BJ (cell line): ENCODE data around the gene CABP7. TPM values are rescaled to one million over a fixed set of nuclear protein-coding genes. Genes with fewer than 3 reads are reported as not detected.

Source experiments
- CTCF ChIA-PET: fragments of 350-600 bp; formaldehyde crosslinking; extraction: SDS; loops from one replicate; lab custom pipeline; 2021; ENCODE audit warnings: antibody characterized with exemption, inconsistent platforms; lab: Yijun Ruan, JAX
- POLR2A ChIA-PET: fragments of 300-600 bp; sonication (Branson Sonifier 250); formaldehyde crosslinking; extraction: SDS; loops from one replicate; lab custom pipeline; 2021; ENCODE audit warnings: antibody characterized with exemption; lab: Charles Lee
- DNase-seq: peaks from one replicate; pipeline ENCODE4 v3.0.0-alpha.2; 2011; ENCODE audit warnings: low read depth
- H3K27me3 ChIP-seq: 2 replicates; pipeline ENCODE4 v1.6.0; 2011; ENCODE audit warnings: low read length; ENCODE audit not compliant: control insufficient read depth, insufficient read depth
- H3K36me3 ChIP-seq: 2 replicates; pipeline ENCODE4 v1.5.1; 2011; ENCODE audit warnings: low read length; ENCODE audit not compliant: control insufficient read depth, insufficient read depth
- H3K4me3 ChIP-seq: 2 replicates; pipeline ENCODE4 v1.5.1; 2011; ENCODE audit warnings: low read depth, mild to moderate bottlenecking, control low read depth, low read length
- polyA plus RNA-seq: library from polyadenylated mRNA; depleted of rRNA; stranded (reverse); fragments of >200 nt; gene quantifications from 2 replicates; pipeline ENCODE4 v1.2.3, GENCODE V29; 2011
- TF ChIP-seq, protein P1 (sequence below): IDR thresholded peaks from 2 replicates; pipeline ENCODE4 v1.5.1; 2011; ENCODE audit warnings: low read depth, mild to moderate bottlenecking, control low read depth, inconsistent platforms, low read length, moderate library complexity; ENCODE audit not compliant: insufficient read depth

The CABP7 gene
- polyA plus RNA-seq, 1 experiment: 0.02 TPM

DNA sequence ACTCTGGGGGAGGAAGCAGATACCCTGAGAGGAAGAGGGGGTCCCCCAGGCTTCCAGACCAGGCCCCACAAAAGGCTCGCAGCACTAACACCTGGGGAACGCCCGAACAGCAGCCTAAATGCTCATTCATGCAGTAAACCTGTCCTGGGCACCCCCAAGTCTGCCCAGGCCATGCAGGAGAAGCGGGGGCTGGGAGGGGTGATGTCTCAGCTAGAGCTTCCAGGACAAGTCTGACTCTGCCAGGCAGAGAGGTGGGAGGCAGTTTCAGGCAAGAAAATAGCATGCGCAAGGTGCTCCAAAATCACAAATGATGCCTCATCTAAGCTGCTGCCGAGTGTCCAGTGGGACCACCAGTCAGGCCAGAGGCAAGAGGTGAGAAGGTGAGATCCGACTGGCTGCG is 14.6 kb downstream of the CABP7 start:
- CTCF ChIA-PET: no interaction called here
- Histone ChIP-seq H3K27me3 (no peaks in the 10 kb centered on the region), H3K4me3 (no peak overlapping the region), H3K36me3 (peaks cover 1% of the 10 kb centered on the region)
- POLR2A ChIA-PET: no interaction called here
- TF ChIP-seq, protein P1, sequence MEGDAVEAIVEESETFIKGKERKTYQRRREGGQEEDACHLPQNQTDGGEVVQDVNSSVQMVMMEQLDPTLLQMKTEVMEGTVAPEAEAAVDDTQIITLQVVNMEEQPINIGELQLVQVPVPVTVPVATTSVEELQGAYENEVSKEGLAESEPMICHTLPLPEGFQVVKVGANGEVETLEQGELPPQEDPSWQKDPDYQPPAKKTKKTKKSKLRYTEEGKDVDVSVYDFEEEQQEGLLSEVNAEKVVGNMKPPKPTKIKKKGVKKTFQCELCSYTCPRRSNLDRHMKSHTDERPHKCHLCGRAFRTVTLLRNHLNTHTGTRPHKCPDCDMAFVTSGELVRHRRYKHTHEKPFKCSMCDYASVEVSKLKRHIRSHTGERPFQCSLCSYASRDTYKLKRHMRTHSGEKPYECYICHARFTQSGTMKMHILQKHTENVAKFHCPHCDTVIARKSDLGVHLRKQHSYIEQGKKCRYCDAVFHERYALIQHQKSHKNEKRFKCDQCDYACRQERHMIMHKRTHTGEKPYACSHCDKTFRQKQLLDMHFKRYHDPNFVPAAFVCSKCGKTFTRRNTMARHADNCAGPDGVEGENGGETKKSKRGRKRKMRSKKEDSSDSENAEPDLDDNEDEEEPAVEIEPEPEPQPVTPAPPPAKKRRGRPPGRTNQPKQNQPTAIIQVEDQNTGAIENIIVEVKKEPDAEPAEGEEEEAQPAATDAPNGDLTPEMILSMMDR: no peak
- DNase-seq: no peak

DNA sequence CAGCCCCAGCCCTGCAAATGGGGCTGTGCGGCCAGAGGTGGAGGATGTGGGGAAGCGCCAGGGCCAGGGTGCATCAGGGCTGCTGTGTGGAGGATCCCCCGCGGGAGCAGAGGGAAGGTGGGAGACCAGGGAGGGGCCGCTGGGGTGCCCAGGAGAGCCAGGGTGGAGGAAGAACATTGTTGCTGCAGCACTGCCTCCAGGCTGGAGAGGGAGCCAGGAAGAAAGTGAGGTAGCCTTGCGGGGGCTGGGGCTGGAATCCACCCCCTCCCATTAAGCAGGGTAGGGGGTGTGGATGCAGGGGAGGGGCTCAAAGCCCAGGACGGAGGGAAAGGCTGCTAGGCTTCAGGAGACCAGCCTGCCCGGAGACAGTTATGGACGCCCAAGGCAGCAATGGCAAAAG is 15.0 kb downstream of the CABP7 start:
- Histone ChIP-seq H3K4me3 (no peak overlapping the region), H3K27me3 (no peaks in the 10 kb centered on the region), H3K36me3 (peaks cover 1% of the 10 kb centered on the region)
- ChIA-PET POLR2A (no interaction called here), CTCF (no interaction called here)
- TF ChIP-seq, protein P1: no peak
- DNase-seq: no peak

DNA sequence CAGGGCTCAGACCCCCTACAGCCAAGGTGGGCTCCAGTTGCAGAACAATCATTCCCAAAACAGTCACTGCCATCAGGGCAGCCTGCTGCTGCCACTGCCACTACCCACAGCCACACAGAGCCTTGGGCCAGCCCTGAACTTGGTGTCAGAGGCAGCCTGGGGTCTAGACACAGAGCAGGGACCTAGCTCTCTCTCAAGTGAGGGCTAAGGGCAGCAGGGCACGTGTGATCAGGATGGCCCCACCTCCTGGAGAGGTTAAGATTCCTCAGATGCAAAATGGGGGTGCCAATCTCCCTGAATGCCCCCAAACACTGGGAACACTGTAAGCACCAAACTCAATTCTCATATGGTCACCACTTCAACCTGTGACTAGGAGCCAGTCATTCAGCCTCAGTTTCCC is 15.6 kb downstream of the CABP7 start:
- H3K27me3 ChIP-seq: no peaks in the 10 kb centered on the region
- H3K36me3 ChIP-seq: peaks cover 3% of the 10 kb centered on the region
- TF ChIP-seq, protein P1: no peak
- no peak for DNase-seq
- ChIA-PET CTCF (no interaction called here), POLR2A (no interaction called here)
- no peak overlapping the region for H3K4me3 ChIP-seq

- Histone ChIP-seq H3K36me3 (peaks cover 2% of the 10 kb centered on the region), H3K27me3 (no peaks in the 10 kb centered on the region), H3K4me3 (no peak overlapping the region)
- no peak for DNase-seq
- TF ChIP-seq, protein P1: no peak
- ChIA-PET CTCF (interaction anchor here (1.1 to 1.5 kb wide), 2 partner anchors 15 to 267 kb away, joined by 3 to 5 read pairs; no protein-coding TSS in a partner anchor), POLR2A (no interaction called here)
These were observed 17.7 kb downstream of the CABP7 start for GRCh38 chr22:29737251-29738117.

- H3K4me3 ChIP-seq: no peak overlapping the region
- peaks cover 2% of the 10 kb centered on the region for H3K36me3 ChIP-seq
- no peaks in the 10 kb centered on the region for H3K27me3 ChIP-seq
- TF ChIP-seq, protein P1: no peak
- DNase-seq: no peak
- ChIA-PET POLR2A (no interaction called here), CTCF (interaction anchor here (1.0 to 1.5 kb wide), 3 partner anchors 13 to 267 kb away, joined by 3 to 5 read pairs (median 3); no protein-coding TSS in a partner anchor)
These were observed 18.5 kb downstream of the CABP7 start for GRCh38 chr22:29738118-29738815.
